Keratinocyte (primary cell): Measurements from ENCODE around the gene TUNAR. TPM values are rescaled to one million over a fixed set of nuclear protein-coding genes. Genes with fewer than 3 reads are reported as not detected.

Source experiments
- DNase-seq: peaks from one replicate; pipeline ENCODE4 v3.0.0-alpha.2; 2011; ENCODE audit warnings: low read depth, missing footprints, low spot score
- FAIRE-seq: peaks from 2 replicates; lab custom pipeline; 2011; peaks lifted over from hg19 to GRCh38; lab: Jason Lieb, UNC
- H2AFZ ChIP-seq: 2 replicates; pipeline ENCODE4 v1.6.0; 2012; ENCODE audit warnings: low read length, control low read depth, inconsistent platforms; ENCODE audit not compliant: control insufficient read depth
- H3K27ac ChIP-seq: 2 replicates; pipeline ENCODE4 v1.5.1; 2011; ENCODE audit warnings: low read length; ENCODE audit not compliant: control insufficient read depth, insufficient read depth
- H3K27me3 ChIP-seq: 3 replicates; pipeline ENCODE4 v1.6.0; 2011; ENCODE audit warnings: low read length; ENCODE audit not compliant: control insufficient read depth, insufficient read depth; ENCODE audit errors: extremely low read depth
- H3K36me3 ChIP-seq, 2 experiments: 2 replicates in 1 of 2; 3 replicates in 1 of 2; pipeline ENCODE4 v1.5.1; 2011; ENCODE audit warnings: low read length in 2 of 2, mild to moderate bottlenecking in 1 of 2; ENCODE audit not compliant: control insufficient read depth in 2 of 2, insufficient read depth in 2 of 2; ENCODE audit errors: extremely low read depth in 1 of 2
- H3K4me1 ChIP-seq: 3 replicates; pipeline ENCODE4 v1.5.1; 2011; ENCODE audit warnings: low read length; ENCODE audit not compliant: control insufficient read depth, insufficient read depth; ENCODE audit errors: extremely low read depth
- H3K4me2 ChIP-seq: 3 replicates; pipeline ENCODE4 v1.6.0; 2011; ENCODE audit warnings: low read depth, low read length; ENCODE audit not compliant: control insufficient read depth, insufficient read depth; ENCODE audit errors: extremely low read depth
- H3K4me3 ChIP-seq, 3 experiments: fragments of 200-600 bp in 1 of 3; sonication (generic) in 1 of 3; 2 replicates in 2 of 3; 3 replicates in 1 of 3; pipeline ENCODE4 v1.5.1; 2011 to 2016; ENCODE audit warnings: low read length in 3 of 3, mild to moderate bottlenecking in 3 of 3, control low read depth in 2 of 3, inconsistent platforms in 1 of 3, low read depth in 1 of 3, mixed read lengths in 1 of 3, mixed run types in 1 of 3, moderate library complexity in 1 of 3; ENCODE audit not compliant: control insufficient read depth in 2 of 3, insufficient read depth in 2 of 3; ENCODE audit errors: extremely low read depth in 1 of 3
- H3K79me2 ChIP-seq: 2 replicates; pipeline ENCODE4 v1.6.0; 2012; ENCODE audit warnings: low read length; ENCODE audit not compliant: control insufficient read depth, insufficient read depth
- H3K9ac ChIP-seq: 3 replicates; pipeline ENCODE4 v1.6.0; 2011; ENCODE audit warnings: low read length; ENCODE audit not compliant: control insufficient read depth, insufficient read depth; ENCODE audit errors: extremely low read depth
- H3K9me1 ChIP-seq: 3 replicates; pipeline ENCODE4 v1.6.0; 2011; ENCODE audit warnings: low read length; ENCODE audit not compliant: control insufficient read depth, insufficient read depth; ENCODE audit errors: extremely low read depth
- H3K9me3 ChIP-seq: 2 replicates; pipeline ENCODE4 v1.5.1; 2012; ENCODE audit warnings: low read depth, low read length; ENCODE audit not compliant: control insufficient read depth
- H4K20me1 ChIP-seq: 3 replicates; pipeline ENCODE4 v1.6.0; 2011; ENCODE audit warnings: low read length; ENCODE audit not compliant: control insufficient read depth, insufficient read depth; ENCODE audit errors: extremely low read depth
- CTCF ChIP-seq, 3 experiments: IDR thresholded peaks in 1 of 3; conservative IDR thresholded peaks in 1 of 3; optimal IDR thresholded peaks in 1 of 3; 2 replicates in 2 of 3; 3 replicates in 1 of 3; pipeline versions ENCODE3 to v1.5.1; 2011; ENCODE audit warnings: low read length in 3 of 3, mild to moderate bottlenecking in 3 of 3, moderate library complexity in 2 of 3, control low read depth in 1 of 3, inconsistent platforms in 1 of 3; ENCODE audit not compliant: insufficient read depth in 2 of 3; ENCODE audit errors: extremely low read depth in 1 of 3
- EZH2 ChIP-seq: IDR thresholded peaks from one replicate; pipeline ENCODE4 v1.6.1; 2012; ENCODE audit warnings: inconsistent platforms, mild to moderate bottlenecking, low read length, moderate library complexity
- dilution Hi-C: fragments of 300-500 bp; cut with MboI; formaldehyde crosslinking; loops from one replicate; pipeline ENCODE4 v1.7.0; 2020; ENCODE audit warnings: low sequenced_read_pairs; ENCODE audit not compliant: extremely low pct_ligation_motif_present
- polyA plus RNA-seq, 5 experiments: library from polyadenylated mRNA; depleted of rRNA in 3 of 5; stranded (reverse) in 3 of 5; stranded (forward) in 1 of 5; unstranded in 1 of 5; fragments of >200 nt; gene quantifications; 1 replicate in 1 of 5; 2 replicates in 3 of 5; 3 replicates in 1 of 5; pipeline versions ENCODE4 v1.2.1 to v1.2.3, GENCODE V29; 2011 to 2012; ENCODE audit warnings: missing spikeins in 2 of 5, low read depth in 1 of 5, low replicate concordance in 1 of 5

The TUNAR gene
- polyA plus RNA-seq, 1 donor (not counting 4 experiments of a cell fraction or from before 2014, with no cell fraction given), result not detected

- Histone ChIP-seq H3K9ac (no peak overlapping the region), H3K27me3 (peaks cover 5% of the 10 kb centered on the region), H3K9me3 (no peaks in the 10 kb centered on the region), H3K4me3 (no peak overlapping the region), H3K27ac (no peak overlapping the region), H3K79me2 (no peaks in the 10 kb centered on the region), H4K20me1 (no peaks in the 10 kb centered on the region), H3K4me2 (no peak overlapping the region), H3K36me3 (no peaks in the 10 kb centered on the region), H2AFZ (no peak overlapping the region), H3K9me1 (no peaks in the 10 kb centered on the region), H3K4me1 (no peaks in the 10 kb centered on the region)
- no peak for TF ChIP-seq CTCF (optimal IDR thresholded peaks at IDR 0.05 in 1 of 3, IDR thresholded peaks at IDR 0.05 in 1 of 3, conservative IDR thresholded peaks at IDR 0.05 in 1 of 3; ENCODE audit: extremely low read depth in 1 of 3, insufficient read depth in 2 of 3, low read length in 3 of 3)
- TF ChIP-seq EZH2, result no peak
- dilution Hi-C loops, result no loop called here
- DNase-seq (no peak), FAIRE-seq (no peak)
These were observed 6.9 kb upstream of the TUNAR start for GRCh38 chr14:95869776-95870175.

GRCh38 chr14:95870772-95871171 lies 5.9 kb upstream of the TUNAR start:
- DNase-seq (no peak), FAIRE-seq (no peak)
- no peak overlapping the region for H3K4me2 ChIP-seq
- no peaks in the 10 kb centered on the region for H3K9me3 ChIP-seq
- peaks cover 11% of the 10 kb centered on the region for H3K27me3 ChIP-seq
- no peaks in the 10 kb centered on the region for H4K20me1 ChIP-seq
- dilution Hi-C loops, result no loop called here
- H3K79me2 ChIP-seq, result no peaks in the 10 kb centered on the region
- no peak overlapping the region for H3K9ac ChIP-seq
- H2AFZ ChIP-seq, result no peak overlapping the region
- no peaks in the 10 kb centered on the region for H3K9me1 ChIP-seq
- H3K4me1 ChIP-seq, result no peaks in the 10 kb centered on the region
- H3K36me3 ChIP-seq, result no peaks in the 10 kb centered on the region
- TF ChIP-seq EZH2, result no peak
- no peak overlapping the region for H3K27ac ChIP-seq
- no peak overlapping the region for H3K4me3 ChIP-seq

GRCh38 chr14:95871531-95871930 lies 5.1 kb upstream of the TUNAR start:
- Histone ChIP-seq H3K4me1 (no peaks in the 10 kb centered on the region), H3K36me3 (no peaks in the 10 kb centered on the region), H3K4me3 (no peak overlapping the region), H3K79me2 (no peaks in the 10 kb centered on the region), H3K4me2 (no peak overlapping the region), H4K20me1 (no peaks in the 10 kb centered on the region), H3K27ac (no peak overlapping the region), H2AFZ (no peak overlapping the region), H3K9me3 (no peaks in the 10 kb centered on the region), H3K27me3 (peaks cover 18% of the 10 kb centered on the region), H3K9ac (no peak overlapping the region), H3K9me1 (no peaks in the 10 kb centered on the region)
- TF ChIP-seq CTCF (optimal IDR thresholded peaks at IDR 0.05 in 1 of 3, IDR thresholded peaks at IDR 0.05 in 1 of 3, conservative IDR thresholded peaks at IDR 0.05 in 1 of 3; ENCODE audit: extremely low read depth in 1 of 3, insufficient read depth in 2 of 3, low read length in 3 of 3), result no peak
- no peak for FAIRE-seq
- dilution Hi-C loops, result no loop called here
- no peak for DNase-seq
